H1 (cell line): ENCODE measurements around the gene RGL1. TPM values are rescaled to one million over a fixed set of nuclear protein-coding genes. Genes with fewer than 3 reads are reported as not detected.

Experiments used
- CTCF ChIA-PET: fragments of 300-600 bp; sonication (Branson Sonifier 250); formaldehyde crosslinking; loops from one replicate; lab custom pipeline; 2021; ENCODE audit not compliant: partially characterized antibody; lab: Charles Lee
- POLR2A ChIA-PET: fragments of 300-600 bp; sonication (Branson Sonifier 250); formaldehyde crosslinking; loops from one replicate; lab custom pipeline; 2021; ENCODE audit warnings: inconsistent platforms; ENCODE audit not compliant: partially characterized antibody; lab: Charles Lee
- DNase-seq, 2 experiments: peaks; one replicate each; pipeline versions ENCODE4 v3.0.0 to v3.0.0-alpha.2; 2010 to 2022; ENCODE audit warnings: low spot score in 2 of 2, low read depth in 1 of 2, mixed read lengths in 1 of 2
- FAIRE-seq: peaks from 2 replicates; lab custom pipeline; 2011; peaks lifted over from hg19 to GRCh38; lab: Jason Lieb, UNC
- H2AFZ ChIP-seq: 2 replicates; pipeline ENCODE4 v1.8.1; 2012; ENCODE audit warnings: low read length, inconsistent platforms
- H2AK5ac ChIP-seq: 2 replicates; pipeline ENCODE4 v1.6.1; 2013; ENCODE audit warnings: low read depth, low read length
- H2BK120ac ChIP-seq: replicated peaks from 2 replicates; pipeline ENCODE3; 2013; ENCODE audit warnings: low read depth, low read length, inconsistent platforms
- H2BK12ac ChIP-seq: 2 replicates; pipeline ENCODE4 v1.6.1; 2013; ENCODE audit warnings: low read depth, low read length
- H2BK15ac ChIP-seq: 2 replicates; pipeline ENCODE4 v1.6.1; 2013; ENCODE audit warnings: low read length
- H2BK20ac ChIP-seq: 2 replicates; pipeline ENCODE4 v1.6.1; 2013; ENCODE audit warnings: low read length
- H2BK5ac ChIP-seq: 2 replicates; pipeline ENCODE4 v1.6.1; 2013; ENCODE audit warnings: low read depth, low read length
- H3K14ac ChIP-seq: 2 replicates; pipeline ENCODE4 v1.6.1; 2013; ENCODE audit warnings: inconsistent platforms; ENCODE audit not compliant: insufficient read length
- H3K18ac ChIP-seq: 2 replicates; pipeline ENCODE4 v1.6.1; 2013; ENCODE audit warnings: low read length; ENCODE audit errors: extremely low read depth
- H3K23ac ChIP-seq: 2 replicates; pipeline ENCODE4 v1.6.1; 2013; ENCODE audit warnings: inconsistent platforms; ENCODE audit not compliant: insufficient read length
- H3K23me2 ChIP-seq: 2 replicates; pipeline ENCODE4 v1.6.1; 2013; ENCODE audit warnings: low read depth, low read length
- H3K27ac ChIP-seq: 2 replicates; pipeline ENCODE4 v1.6.1; 2011; ENCODE audit warnings: low read depth, low read length, inconsistent platforms
- H3K27me3 ChIP-seq, 4 experiments: replicated peaks in 1 of 4; 1 replicate in 1 of 4; 2 replicates in 3 of 4; pipeline versions ENCODE4 v1.6.1 to v1.8.1; 2011 to 2013; ENCODE audit warnings: low read length in 3 of 4, mild to moderate bottlenecking in 3 of 4, inconsistent platforms in 2 of 4, mixed read lengths in 2 of 4, moderate library complexity in 1 of 4; ENCODE audit not compliant: control insufficient read depth in 3 of 4, insufficient read depth in 3 of 4; ENCODE audit errors: extremely low read depth in 1 of 4
- H3K36me3 ChIP-seq, 4 experiments: 2 replicates each; pipeline versions ENCODE4 v1.6.1 to v1.8.1; 2011 to 2013; ENCODE audit warnings: mild to moderate bottlenecking in 4 of 4, low read length in 3 of 4, moderate library complexity in 2 of 4, control low read depth in 1 of 4, inconsistent platforms in 1 of 4; ENCODE audit not compliant: insufficient read depth in 4 of 4, control insufficient read depth in 2 of 4
- H3K4ac ChIP-seq: replicated peaks from 2 replicates; pipeline ENCODE3; 2013; ENCODE audit warnings: low read length, low read depth, mixed read lengths, inconsistent platforms; ENCODE audit not compliant: insufficient read length
- H3K4me1 ChIP-seq, 4 experiments: replicated peaks in 1 of 4; 1 replicate in 1 of 4; 2 replicates in 3 of 4; pipeline versions ENCODE4 v1.6.1 to v1.8.1; 2011 to 2013; ENCODE audit warnings: low read length in 3 of 4, inconsistent platforms in 2 of 4, mixed read lengths in 1 of 4; ENCODE audit not compliant: insufficient read depth in 4 of 4, control insufficient read depth in 3 of 4
- H3K4me2 ChIP-seq, 2 experiments: 2 replicates each; pipeline versions ENCODE4 v1.6.1 to v1.8.1; 2011 to 2013; ENCODE audit warnings: low read depth in 2 of 2, low read length in 2 of 2, control low read depth in 1 of 2, inconsistent platforms in 1 of 2, mild to moderate bottlenecking in 1 of 2; ENCODE audit not compliant: insufficient read depth in 1 of 2
- H3K4me3 ChIP-seq, 4 experiments: fragments of 200-600, 300-600 bp in 1 of 4; sonication (generic), shearing (Covaris generic), sonication (Bioruptor Twin) in 1 of 4; 2 replicates each; pipeline versions ENCODE4 v1.5.1 to v1.8.1; 2011 to 2016; ENCODE audit warnings: low read length in 4 of 4, low read depth in 3 of 4, control low read depth in 2 of 4, inconsistent platforms in 2 of 4, mild to moderate bottlenecking in 2 of 4, mixed read lengths in 1 of 4, moderate library complexity in 1 of 4; ENCODE audit not compliant: insufficient read depth in 2 of 4; ENCODE audit errors: extremely low read depth in 1 of 4
- H3K56ac ChIP-seq: replicated peaks from 2 replicates; pipeline ENCODE3; 2013; ENCODE audit warnings: low read depth, mild to moderate bottlenecking, mixed read lengths, low read length, inconsistent platforms; ENCODE audit not compliant: insufficient read length
- H3K79me1 ChIP-seq: 2 replicates; pipeline ENCODE4 v1.6.1; 2013; ENCODE audit warnings: low read depth, low read length, control low read depth
- H3K79me2 ChIP-seq, 2 experiments: 2 replicates each; pipeline versions ENCODE4 v1.6.1 to v1.8.1; 2012 to 2013; ENCODE audit warnings: low read length in 2 of 2, mild to moderate bottlenecking in 2 of 2, inconsistent platforms in 1 of 2; ENCODE audit not compliant: insufficient read depth in 2 of 2, control insufficient read depth in 1 of 2
- H3K9ac ChIP-seq, 4 experiments: replicated peaks in 1 of 4; 1 replicate in 1 of 4; 2 replicates in 3 of 4; pipeline versions ENCODE4 v1.6.1 to v1.8.1; 2011 to 2013; ENCODE audit warnings: low read depth in 3 of 4, low read length in 3 of 4, control low read depth in 2 of 4, mild to moderate bottlenecking in 2 of 4, moderate library complexity in 2 of 4, inconsistent platforms in 1 of 4; ENCODE audit errors: extremely low read depth in 1 of 4
- H3K9me3 ChIP-seq, 2 experiments: 2 replicates each; pipeline versions ENCODE4 v1.6.1 to v1.8.1; 2012 to 2013; ENCODE audit warnings: mild to moderate bottlenecking in 2 of 2, moderate library complexity in 2 of 2, control low read depth in 1 of 2, inconsistent platforms in 1 of 2, low read depth in 1 of 2, low read length in 1 of 2, mixed read lengths in 1 of 2; ENCODE audit not compliant: insufficient read depth in 2 of 2
- H4K20me1 ChIP-seq, 2 experiments: replicated peaks in 1 of 2; 2 replicates each; pipeline versions ENCODE3 to v1.8.1; 2011 to 2013; ENCODE audit warnings: inconsistent platforms in 2 of 2, low read length in 2 of 2, mild to moderate bottlenecking in 1 of 2; ENCODE audit not compliant: insufficient read depth in 2 of 2, control insufficient read depth in 1 of 2
- H4K5ac ChIP-seq: 2 replicates; pipeline ENCODE4 v1.6.1; 2013; ENCODE audit warnings: low read length, low read depth, mixed read lengths, inconsistent platforms; ENCODE audit not compliant: insufficient read length
- H4K8ac ChIP-seq: 2 replicates; pipeline ENCODE4 v1.8.0; 2013; ENCODE audit warnings: mild to moderate bottlenecking, moderate library complexity, low read length, inconsistent platforms; ENCODE audit not compliant: insufficient read depth; ENCODE audit errors: extremely low read depth
- H4K91ac ChIP-seq: replicated peaks from 2 replicates; pipeline ENCODE3; 2013; ENCODE audit warnings: low read length, mixed read lengths, inconsistent platforms; ENCODE audit not compliant: insufficient read length
- HDAC6 ChIP-seq: IDR thresholded peaks from one replicate; pipeline ENCODE4 v1.7.1; 2012; ENCODE audit warnings: low read depth, mild to moderate bottlenecking, inconsistent platforms, low read length, moderate library complexity
- KDM1A ChIP-seq: fragments of 200-600, 300-600 bp; sonication (generic); IDR thresholded peaks from 2 replicates; pipeline ENCODE4 v1.7.1; 2016; ENCODE audit warnings: mild to moderate bottlenecking, low read length, borderline replicate concordance
- WGBS, 2 experiments: shearing (Covaris generic) in 1 of 2; methylation state at CpG; one replicate each; pipeline versions ENCODE4 v1.1.6 to v1.1.7; 2013 to 2015; ENCODE audit warnings: low lambda C conversion rate in 2 of 2, mixed read lengths in 2 of 2, inconsistent platforms in 1 of 2, low coverage in 1 of 2, missing lambda C conversion rate in 1 of 2; ENCODE audit not compliant: insufficient replicate concordance in 2 of 2, insufficient coverage in 1 of 2, insufficient read length in 1 of 2; ENCODE audit errors: extremely low coverage in 1 of 2, missing lambda C conversion rate in 1 of 2; 5-methylcytosine and 5-hydroxymethylcytosine counted together
- polyA plus RNA-seq, 7 experiments: library from polyadenylated mRNA; depleted of rRNA in 3 of 7; stranded (reverse) in 5 of 7; unstranded in 2 of 7; fragments of >200 nt in 5 of 7; fragments of 200-250 nt in 2 of 7; gene quantifications; 1 replicate in 5 of 7; 2 replicates in 1 of 7; 4 replicates in 1 of 7; pipeline versions ENCODE4 v1.2.1 to v1.2.3, GENCODE V29; 2011 to 2013; ENCODE audit warnings: missing spikeins in 2 of 7, mixed read lengths in 2 of 7
- total RNA-seq: library from RNA; stranded (reverse); fragmentation: NEBNext Ultra II Directional; extraction: Animal tissue kit (Norgen Biotek cat#: 25700); gene quantifications from 2 replicates; pipeline ENCODE4 v1.2.1, GENCODE V29; 2021
- TF ChIP-seq, protein P1 (sequence below), 3 experiments: IDR thresholded peaks; 1 replicate in 2 of 3; 2 replicates in 1 of 3; pipeline versions ENCODE4 v1.5.1 to v1.6.1; 2011; ENCODE audit warnings: low read length in 3 of 3, mild to moderate bottlenecking in 3 of 3, inconsistent platforms in 2 of 3, low read depth in 1 of 3, moderate library complexity in 1 of 3; ENCODE audit not compliant: insufficient read depth in 1 of 3; ENCODE audit errors: control extremely low read depth in 1 of 3

The RGL1 gene
- total and polyA plus RNA-seq, 2 of the 8 experiments (the other 6 are each of a cell fraction or from before 2014, with no cell fraction given): 0.98 to 2.4 TPM

- WGBS, 2 experiments: 85% methylated on average over 7 of the region's 7 CpGs; no CpG with 5 or more reads in 1 of the 2 experiments
- POLR2A ChIA-PET: interaction anchor here (1.2 kb wide), 1 partner anchor 114 kb away, joined by 3 read pairs; no protein-coding TSS in a partner anchor
- no peak for TF ChIP-seq KDM1A
- TF ChIP-seq, protein P1, sequence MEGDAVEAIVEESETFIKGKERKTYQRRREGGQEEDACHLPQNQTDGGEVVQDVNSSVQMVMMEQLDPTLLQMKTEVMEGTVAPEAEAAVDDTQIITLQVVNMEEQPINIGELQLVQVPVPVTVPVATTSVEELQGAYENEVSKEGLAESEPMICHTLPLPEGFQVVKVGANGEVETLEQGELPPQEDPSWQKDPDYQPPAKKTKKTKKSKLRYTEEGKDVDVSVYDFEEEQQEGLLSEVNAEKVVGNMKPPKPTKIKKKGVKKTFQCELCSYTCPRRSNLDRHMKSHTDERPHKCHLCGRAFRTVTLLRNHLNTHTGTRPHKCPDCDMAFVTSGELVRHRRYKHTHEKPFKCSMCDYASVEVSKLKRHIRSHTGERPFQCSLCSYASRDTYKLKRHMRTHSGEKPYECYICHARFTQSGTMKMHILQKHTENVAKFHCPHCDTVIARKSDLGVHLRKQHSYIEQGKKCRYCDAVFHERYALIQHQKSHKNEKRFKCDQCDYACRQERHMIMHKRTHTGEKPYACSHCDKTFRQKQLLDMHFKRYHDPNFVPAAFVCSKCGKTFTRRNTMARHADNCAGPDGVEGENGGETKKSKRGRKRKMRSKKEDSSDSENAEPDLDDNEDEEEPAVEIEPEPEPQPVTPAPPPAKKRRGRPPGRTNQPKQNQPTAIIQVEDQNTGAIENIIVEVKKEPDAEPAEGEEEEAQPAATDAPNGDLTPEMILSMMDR (IDR thresholded peaks at IDR 0.05; ENCODE audit: control extremely low read depth in 1 of 3, insufficient read depth in 1 of 3, low read depth in 1 of 3, low read length in 3 of 3): no peak
- TF ChIP-seq HDAC6: no peak
Observed at GRCh38 chr1:183936009-183936408, 131.1 kb downstream of the RGL1 start.

More at GRCh38 chr1:183936009-183936408, 131.1 kb downstream of the RGL1 start:
- Histone ChIP-seq H3K23me2 (no peaks in the 10 kb centered on the region), H4K91ac (no peak overlapping the region), H3K4me2 (no peak overlapping the region), H2BK20ac (no peak overlapping the region), H3K9me3 (no peaks in the 10 kb centered on the region), H3K4ac (no peak overlapping the region), H3K79me2 (no peaks in the 10 kb centered on the region), H3K27ac (no peak overlapping the region), H3K79me1 (no peaks in the 10 kb centered on the region), H2BK120ac (no peak overlapping the region), H4K20me1 (peaks cover 0 to 2% of the 10 kb centered on the region in 2 experiments), H3K36me3 (no peaks in the 10 kb centered on the region), H2AK5ac (no peak overlapping the region), H2AFZ (no peak overlapping the region), H3K9ac (no peak overlapping the region), H4K8ac (no peak overlapping the region), H3K56ac (no peak overlapping the region), H2BK12ac (no peak overlapping the region), H2BK15ac (no peak overlapping the region), H3K4me3 (no peak overlapping the region), H3K4me1 (no peaks in the 10 kb centered on the region), H3K14ac (no peak overlapping the region), H2BK5ac (no peak overlapping the region), H3K23ac (no peak overlapping the region), H3K27me3 (0 out of 7 replicates have a peak, but pooled peaks cover 0 to 3% (median 0%) of the 10 kb centered on the region in 4 experiments), H3K18ac (no peak overlapping the region), H4K5ac (no peak overlapping the region)
- no peak for DNase-seq
- CTCF ChIA-PET: interaction anchor here (1.6 to 1.8 kb wide), 2 partner anchors 14 to 20 kb away, joined by 4 to 10 read pairs; no protein-coding TSS in a partner anchor
- no peak for FAIRE-seq
